ENCODE data around the gene LIN28B.

- TF ChIP-seq POLR2A (IDR thresholded peaks at IDR 0.05) (no peak), CTCF (IDR thresholded peaks at IDR 0.05) (no peak)
These were observed 110.4 kb downstream of the LIN28B start for GRCh38 chr6:105067329-105067728.
